HG02588 (cell line): ENCODE data around the gene DNAJC6.
"Not testable (repeated sequence)": the region's sequence is repeated elsewhere in the genome, so short reads cannot be mapped to it uniquely, and the experiment has no call there.

Experiments used
- ATAC-seq: cut with Tn5 transposase; IDR thresholded peaks from one replicate; pipeline ENCODE4 v1.9.1; 2021; ENCODE audit warnings: mild to moderate bottlenecking, moderate library complexity; ENCODE audit not compliant: unreplicated experiment

DNAJC6 gene

GRCh38 chr1:65355031-65355712 is 45.8 kb downstream of the DNAJC6 start:
- no peak for ATAC-seq

GRCh38 chr1:65357291-65357960 is 48.1 kb downstream of the DNAJC6 start:
- ATAC-seq, result no peak

GRCh38 chr1:65359888-65360287 is 50.5 kb downstream of the DNAJC6 start:
- no peak for ATAC-seq

GRCh38 chr1:65360648-65361047 is 51.3 kb downstream of the DNAJC6 start:
- no peak for ATAC-seq

GRCh38 chr1:65362545-65362944 is 53.2 kb downstream of the DNAJC6 start:
- ATAC-seq, result no peak

GRCh38 chr1:65363484-65363883 is 54.1 kb downstream of the DNAJC6 start:
- no peak for ATAC-seq

- no peak for ATAC-seq
Measured at GRCh38 chr1:65368403-65368802, 59.1 kb downstream of the DNAJC6 start.

GRCh38 chr1:65371544-65371943 is 62.2 kb downstream of the DNAJC6 start:
- ATAC-seq, result no peak

- no peak for ATAC-seq
Measured at GRCh38 chr1:65372557-65372956, 63.2 kb downstream of the DNAJC6 start.

- no peak for ATAC-seq
Measured at GRCh38 chr1:65377496-65378246, 68.3 kb downstream of the DNAJC6 start.

- no peak for ATAC-seq
Measured at GRCh38 chr1:65378247-65378946, 69.1 kb downstream of the DNAJC6 start.

- not testable (repeated sequence) for ATAC-seq
Measured at GRCh38 chr1:65384426-65384825, 75.1 kb downstream of the DNAJC6 start.

- no peak for ATAC-seq
Measured at GRCh38 chr1:65386439-65386838, 77.1 kb downstream of the DNAJC6 start.

- no peak for ATAC-seq
Measured at GRCh38 chr1:65387821-65388220, 78.5 kb downstream of the DNAJC6 start.

GRCh38 chr1:65388908-65389695 is 79.8 kb downstream of the DNAJC6 start:
- no peak for ATAC-seq

- no peak for ATAC-seq
Measured at GRCh38 chr1:65392497-65392896, 83.2 kb downstream of the DNAJC6 start.

GRCh38 chr1:65393347-65393746 is 84.0 kb downstream of the DNAJC6 start:
- peak; percentile 96 for ATAC-seq

- no peak for ATAC-seq
Measured at GRCh38 chr1:65393928-65394327, 84.6 kb downstream of the DNAJC6 start.

- no peak for ATAC-seq
Measured at GRCh38 chr1:65395887-65396612, 86.7 kb downstream of the DNAJC6 start.

GRCh38 chr1:65398083-65398482 is 88.7 kb downstream of the DNAJC6 start:
- ATAC-seq, result no peak
